EH (cell line): ENCODE measurements around the gene GRM6.

ENCODE experiments used
- DNase-seq: peaks from one replicate; pipeline ENCODE4 v3.0.0-alpha.2; 2015; ENCODE audit warnings: low read depth

The GRM6 gene

GRCh38 chr5:178994580-178995340 lies at the start of gene GRM6:
Gene GRM6 (minus strand): TSS chr5:178995320. CDS start chr5:178994944, 376 bp downstream.
- no peak for DNase-seq

GRCh38 chr5:179044765-179045164 lies 49.6 kb upstream of the GRM6 start:
- no peak for DNase-seq

GRCh38 chr5:179033004-179033580 lies 38.0 kb upstream of the GRM6 start:
- DNase-seq, result no peak

- peak; percentile 95 for DNase-seq
These were observed 28.5 kb upstream of the GRM6 start, which contains the start of gene ZNF879 for GRCh38 chr5:179023528-179024189. Gene ZNF879 (plus strand): TSS chr5:179023804. CDS start chr5:179025005, 1,201 bp downstream.

- DNase-seq, result no peak
These were observed 13.5 kb upstream of the GRM6 start for GRCh38 chr5:179008667-179009066.

GRCh38 chr5:179006564-179006963 lies 11.4 kb upstream of the GRM6 start:
- DNase-seq, result no peak

- DNase-seq, result no peak
These were observed 3.3 kb upstream of the GRM6 start for GRCh38 chr5:178998441-178998840.

- DNase-seq, result no peak
These were observed 2.1 kb upstream of the GRM6 start for GRCh38 chr5:178997191-178997590.

- DNase-seq, result no peak
These were observed 1.0 kb upstream of the GRM6 start for GRCh38 chr5:178996156-178996555.

- no peak for DNase-seq
These were observed 196 bp upstream of the GRM6 start for GRCh38 chr5:178995341-178995690.

- DNase-seq, result no peak
These were observed 1.1 kb downstream of the GRM6 start for GRCh38 chr5:178993955-178994579.

GRCh38 chr5:178993236-178993765 lies 1.8 kb downstream of the GRM6 start:
- no peak for DNase-seq

- DNase-seq, result no peak
These were observed 2.7 kb downstream of the GRM6 start for GRCh38 chr5:178992291-178992895.

GRCh38 chr5:178991190-178992145 lies 3.7 kb downstream of the GRM6 start:
- DNase-seq, result no peak

GRCh38 chr5:178990491-178990890 lies 4.6 kb downstream of the GRM6 start:
- no peak for DNase-seq

GRCh38 chr5:178989311-178989710 lies 5.8 kb downstream of the GRM6 start:
- no peak for DNase-seq

- DNase-seq, result no peak
These were observed 6.5 kb downstream of the GRM6 start for GRCh38 chr5:178988436-178989220.

GRCh38 chr5:178986326-178986960 lies 8.7 kb downstream of the GRM6 start:
- no peak for DNase-seq
